A549 treated with CpdA at 1 μM for 4 hours (cell line): Measurements from ENCODE around the gene CA12. TPM values are rescaled to one million over a fixed set of nuclear protein-coding genes. Genes with fewer than 3 reads are reported as not detected.

ENCODE experiments used
- total RNA-seq: library from RNA; stranded (reverse); fragments of 200-300 nt; extraction: Qiagen RNA extraction; gene quantifications from 5 replicates; pipeline ENCODE4 v1.2.3, GENCODE V29; 2022; ENCODE audit warnings: low read depth

Gene CA12
- total RNA-seq, result 144 to 163 TPM (median 160 TPM) in 5 replicates

DNA sequence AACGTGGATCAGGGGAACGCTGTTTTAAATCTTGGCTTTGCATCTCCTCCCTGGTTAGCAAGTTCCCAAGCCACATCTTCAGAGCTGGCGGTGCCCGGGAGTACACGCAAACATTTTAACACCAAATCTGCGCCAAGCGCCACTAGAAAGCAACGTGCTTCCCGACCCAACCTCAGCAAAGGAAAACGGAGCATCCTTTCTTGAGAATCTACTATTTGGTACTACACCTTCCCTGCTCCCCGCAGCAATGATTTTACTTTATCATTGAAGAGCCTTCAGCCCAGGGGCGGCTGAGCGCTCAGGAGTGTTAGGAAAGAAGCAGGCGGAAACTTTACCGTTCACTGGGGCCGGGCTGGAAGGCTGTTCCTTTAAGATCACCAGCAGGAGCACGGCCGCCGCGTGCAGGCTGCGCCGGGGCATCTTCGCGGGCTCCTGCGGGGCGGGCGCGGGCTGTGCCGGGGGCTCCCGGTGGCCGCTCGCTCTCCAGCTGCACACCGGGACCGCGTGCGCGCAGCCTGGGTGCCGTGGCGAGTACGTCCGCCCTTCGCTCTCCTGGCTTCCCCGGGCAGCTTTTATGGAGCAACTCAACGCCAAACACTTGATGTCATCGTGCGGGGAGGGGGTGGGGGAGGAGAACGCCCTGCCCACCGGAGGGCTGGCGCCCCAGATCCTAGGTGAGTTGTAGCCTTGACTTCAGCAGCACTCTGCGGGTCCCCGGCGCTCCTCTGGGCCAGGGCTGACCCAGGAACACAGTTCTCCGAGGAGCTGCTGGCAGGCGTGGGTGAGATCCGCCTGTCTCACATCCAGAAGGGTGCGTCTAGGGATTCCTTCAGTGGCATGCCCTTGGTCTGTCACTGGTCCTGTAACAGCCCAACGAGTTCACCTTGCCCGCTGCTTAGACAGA is at the start of gene CA12:
Gene CA12, minus strand, starts transcription at position 546 of the 904 bp plus-strand sequence. Its CDS starts 126 bp downstream, at position 420.

DNA sequence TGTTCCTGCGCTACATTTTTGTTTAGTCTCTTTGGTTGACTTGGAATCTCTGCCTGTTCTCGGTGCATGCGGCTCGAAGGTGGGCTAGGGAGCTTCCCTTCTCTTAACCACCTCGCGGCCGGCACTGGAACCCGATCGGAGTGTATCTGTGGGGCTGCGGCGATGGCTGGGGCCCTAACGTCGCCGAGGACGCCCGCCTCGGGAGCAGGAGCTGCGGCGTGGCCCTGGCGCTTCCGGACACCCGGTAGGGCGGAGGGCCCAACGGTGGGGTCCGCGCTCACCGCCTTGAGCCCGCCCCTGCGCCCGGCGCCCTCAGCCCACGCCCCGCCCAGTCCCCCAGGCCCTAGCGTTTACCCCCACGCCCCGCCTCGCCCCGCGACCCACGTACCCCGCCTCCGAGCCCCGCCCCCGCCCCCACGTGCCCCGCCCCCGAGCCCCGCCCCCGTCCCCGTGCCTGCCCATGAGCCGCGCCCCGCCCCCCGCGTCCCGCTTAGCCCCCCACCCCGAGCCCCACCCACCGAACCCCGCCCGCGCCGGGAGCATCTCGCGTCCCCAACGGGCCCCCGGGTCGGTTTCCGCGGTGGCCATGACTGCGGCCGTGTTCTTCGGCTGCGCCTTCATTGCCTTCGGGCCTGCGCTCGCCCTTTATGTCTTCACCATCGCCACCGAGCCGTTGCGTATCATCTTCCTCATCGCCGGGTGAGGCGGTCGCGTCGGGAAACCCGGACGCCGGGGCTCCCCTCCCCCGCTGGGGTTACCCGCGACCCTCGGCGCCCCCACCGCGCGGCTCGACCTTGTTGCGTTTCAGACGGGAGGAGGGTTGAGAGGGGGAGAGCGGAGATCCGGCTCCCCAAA is 104.4 kb downstream of the CA12 start, which contains the start of gene APH1B:
Gene APH1B, plus strand, starts transcription at position 568 of the 855 bp plus-strand sequence. Its CDS starts 19 bp downstream, at position 587.

Other genes starting within 250 kb of the CA12 start
- gene RPS27L, start 224.4 kb downstream of the CA12 start, total RNA-seq, result 402 to 479 TPM (median 408 TPM) in 5 replicates
- gene RAB8B, start 192.2 kb downstream of the CA12 start, total RNA-seq, result 8.7 to 25.7 TPM (median 11.9 TPM) in 5 replicates
- 14.1 to 24.3 TPM (median 16.1 TPM) in 5 replicates for gene APH1B, start 104.2 kb downstream of the CA12 start, total RNA-seq
- 45.1 to 54.2 TPM (median 45.4 TPM) in 5 replicates for gene USP3, start 122.7 kb upstream of the CA12 start, total RNA-seq
- gene FBXL22, start 215.5 kb upstream of the CA12 start, total RNA-seq, result 0.16 to 0.50 TPM (median 0.27 TPM) in 5 replicates